Daoy (cell line): ENCODE measurements around the gene KIF3A. TPM values are rescaled to one million over a fixed set of nuclear protein-coding genes. Genes with fewer than 3 reads are reported as not detected.
A peak's percentile ranks its signal among the peaks of the same experiment; 100 is the strongest.

Source experiments
- DNase-seq: peaks from one replicate; pipeline ENCODE4 v3.0.0-alpha.2; 2015; ENCODE audit warnings: low read depth
- total RNA-seq: library from RNA; depleted of rRNA; stranded (reverse); fragments of >200 nt; shearing (Covaris generic); gene quantifications from 2 replicates; pipeline ENCODE4 v1.2.3, GENCODE V29; 2014

The KIF3A gene
- total RNA-seq, 1 experiment from 2014 or later: 10.1 TPM

DNA sequence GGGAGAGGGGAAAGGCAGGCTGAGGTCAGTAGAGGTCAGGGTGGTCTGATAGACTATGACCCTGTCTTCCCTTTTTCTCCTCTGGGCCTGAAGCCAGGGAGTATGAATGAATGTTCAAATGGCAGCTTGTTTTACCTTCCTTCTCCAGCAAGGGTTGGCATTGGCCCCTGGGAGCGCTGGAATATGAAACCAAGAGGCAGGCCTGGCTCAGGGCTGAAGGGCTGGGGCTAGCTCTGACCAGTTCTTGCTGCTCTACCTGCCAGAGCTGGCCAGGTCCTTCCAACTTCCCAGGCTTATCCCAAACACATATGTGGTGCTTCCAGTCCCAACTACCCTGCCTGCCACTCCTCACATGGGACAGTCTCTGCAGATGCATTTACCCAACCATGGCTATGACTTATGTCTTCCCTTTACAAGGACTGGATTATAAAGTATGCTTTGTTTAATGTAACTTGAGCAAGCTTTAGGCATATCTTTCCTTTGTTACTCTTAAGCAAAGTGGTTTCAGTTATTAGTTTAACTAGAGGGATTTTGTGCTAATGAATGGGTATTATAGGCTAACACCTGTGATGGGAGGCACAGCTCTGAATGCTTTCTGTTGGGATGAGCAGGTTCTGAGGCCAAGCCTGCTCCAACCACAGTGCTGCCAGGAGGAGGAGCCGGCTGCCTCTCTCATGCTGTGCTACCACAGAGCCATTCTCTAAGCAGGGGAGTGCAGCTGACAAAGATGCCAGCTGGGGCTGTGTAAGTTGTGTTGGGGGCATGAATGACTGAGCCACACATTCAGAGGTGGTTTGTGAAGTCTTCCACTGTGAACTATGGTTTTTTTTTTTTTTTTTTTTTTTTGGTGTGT lies 16.0 kb upstream of the KIF3A start:
- DNase-seq: no peak

DNA sequence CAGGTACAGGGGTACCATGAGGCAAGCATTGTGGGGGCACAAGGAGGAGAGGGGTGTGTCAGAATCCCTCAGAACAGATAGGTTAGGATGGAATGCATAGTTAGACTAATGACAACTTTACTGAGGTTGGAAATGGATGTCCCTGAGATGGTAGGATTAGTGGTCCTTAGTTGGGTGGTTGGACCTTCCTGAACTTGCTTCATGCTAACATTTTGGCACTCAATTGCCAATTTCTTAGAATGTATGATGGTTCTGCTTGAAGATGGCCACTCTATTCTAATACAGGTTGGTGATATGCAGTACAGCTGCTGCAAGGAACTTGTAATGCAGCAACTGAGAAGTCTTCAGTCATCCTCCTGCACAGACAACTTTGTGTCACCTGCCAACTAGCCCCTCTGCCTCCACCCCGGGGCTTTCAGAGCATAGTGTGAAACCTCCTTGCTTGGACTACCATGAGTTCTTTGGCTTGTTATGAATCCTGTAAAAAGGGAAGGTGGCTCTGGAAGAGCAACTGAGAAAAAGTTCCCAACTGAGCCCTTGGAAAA lies 15.3 kb upstream of the KIF3A start:
- DNase-seq: no peak

DNA sequence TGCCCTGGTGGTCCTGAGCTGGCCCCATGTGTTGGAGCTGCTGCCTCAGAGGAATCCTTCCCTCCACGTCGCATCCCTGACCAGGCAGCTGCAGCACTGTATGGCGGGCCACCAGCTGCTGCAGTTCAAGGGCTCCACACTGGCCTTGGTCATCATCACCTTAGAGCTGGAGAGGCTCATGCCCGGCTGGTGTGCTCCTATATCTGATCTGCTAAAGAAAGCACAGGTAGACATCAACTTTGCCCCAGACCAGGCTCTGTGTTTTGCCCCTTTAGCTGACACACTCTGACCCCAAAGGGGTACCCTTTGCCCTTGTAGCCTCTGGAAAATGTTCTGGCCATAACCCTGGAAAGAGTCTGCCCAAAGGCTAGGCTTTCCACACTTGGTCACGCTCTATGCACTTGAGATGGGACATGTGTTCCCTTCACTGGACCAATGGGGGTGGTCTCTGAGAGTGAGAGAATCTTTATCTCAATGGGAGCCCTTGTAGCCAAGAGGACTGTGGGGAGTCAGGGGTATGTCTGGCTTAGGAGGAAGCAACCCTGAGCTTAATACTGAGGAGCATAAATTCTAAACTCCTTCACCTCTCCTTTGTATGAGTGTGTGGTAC lies 14.7 kb upstream of the KIF3A start:
- no peak for DNase-seq

DNA sequence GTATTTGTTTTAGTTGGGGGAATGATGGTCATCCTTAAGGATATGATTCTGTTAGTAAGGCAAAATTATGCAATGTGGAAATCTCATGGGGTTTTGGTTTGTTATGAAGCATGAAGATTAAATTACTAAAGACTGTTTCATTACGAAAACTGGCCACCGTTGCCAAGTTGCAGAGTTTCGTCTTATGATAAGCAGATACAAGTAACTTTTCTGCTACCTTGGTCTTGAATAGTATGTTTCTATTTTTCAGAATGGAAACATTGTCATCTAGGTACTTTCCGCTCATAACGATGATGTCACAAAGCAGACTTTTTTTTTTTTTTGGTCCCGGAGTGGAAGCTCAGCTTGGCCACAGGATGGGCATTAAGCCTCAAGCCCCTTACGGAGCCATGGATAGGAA lies 14.1 kb upstream of the KIF3A start:
- no peak for DNase-seq

DNA sequence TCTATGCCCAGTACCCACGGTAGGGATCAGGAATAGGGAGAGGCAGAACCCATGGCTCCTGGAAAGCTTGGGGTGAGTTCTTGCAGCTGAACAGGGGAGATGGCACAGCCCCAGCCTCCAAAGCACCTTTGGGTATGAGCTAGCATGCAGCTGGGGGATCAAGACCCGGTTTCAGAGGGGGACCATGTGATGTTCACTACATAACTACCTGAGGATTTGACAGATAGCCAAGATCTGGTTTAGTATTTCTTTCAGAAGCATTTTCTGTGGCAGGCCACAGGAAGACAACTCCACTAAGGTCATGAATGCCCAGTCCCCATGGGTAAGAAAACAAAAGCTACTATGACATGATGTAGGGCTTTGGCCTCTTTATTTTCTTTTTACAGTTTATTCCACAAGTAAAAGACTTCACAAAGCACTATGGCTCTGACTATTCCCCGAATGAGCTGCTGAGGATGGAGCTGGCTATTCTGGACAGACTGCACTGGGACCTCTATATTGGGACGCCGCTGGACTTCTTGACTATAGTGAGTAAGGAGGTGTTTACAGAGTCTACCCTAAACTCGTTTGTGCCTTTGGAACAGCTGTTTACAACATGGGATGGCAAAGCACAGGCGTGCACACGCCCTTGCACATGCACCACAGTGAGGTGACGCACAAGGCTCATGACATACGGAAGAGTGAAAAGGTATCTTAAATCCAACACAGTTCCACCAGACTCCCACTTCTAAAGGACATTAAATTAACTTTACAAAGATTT lies 13.3 kb upstream of the KIF3A start:
- DNase-seq: no peak

DNA sequence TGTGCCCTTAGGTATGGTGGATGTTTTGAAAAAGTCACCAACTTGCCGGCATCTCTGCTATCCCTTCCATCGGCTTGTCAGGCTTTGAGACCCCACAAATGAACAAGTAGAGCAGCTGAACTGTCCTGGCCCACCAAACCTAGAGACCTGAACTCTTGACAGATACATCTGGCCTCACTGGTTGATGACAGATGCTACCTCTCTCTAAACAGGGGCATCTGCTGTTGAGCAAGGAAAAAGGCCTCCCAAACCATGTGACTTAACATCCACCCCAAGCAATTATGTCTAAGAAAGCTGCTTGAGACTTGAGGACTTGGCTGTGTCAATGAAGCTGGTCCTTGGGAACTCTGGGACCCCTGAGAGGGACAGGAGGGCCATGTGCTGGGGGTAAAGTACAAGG lies 12.2 kb upstream of the KIF3A start:
- no peak for DNase-seq

DNA sequence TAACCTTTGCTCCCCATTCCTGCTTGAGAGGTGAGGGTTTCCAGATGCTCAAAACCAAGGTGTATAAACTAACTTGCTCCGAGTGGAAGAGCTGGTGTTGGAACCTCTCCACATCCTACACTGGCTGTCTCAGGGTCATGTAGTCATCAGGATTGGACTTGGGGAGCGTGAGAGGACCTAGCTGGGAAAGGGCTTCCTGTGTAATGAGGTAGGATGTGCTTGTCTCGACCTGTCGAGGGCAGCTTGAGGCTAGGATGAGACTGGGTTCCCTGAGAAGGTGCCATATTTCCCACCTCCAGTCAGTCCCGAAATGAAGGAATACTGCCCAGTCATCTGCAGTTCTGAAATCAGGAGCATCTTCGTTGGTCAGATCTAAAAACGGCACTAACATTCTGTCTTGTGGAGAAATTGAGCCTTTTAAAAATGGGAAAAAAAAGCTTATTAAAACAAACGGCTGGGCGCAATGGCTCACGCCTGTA lies 11.2 kb upstream of the KIF3A start:
- no peak for DNase-seq

DNA sequence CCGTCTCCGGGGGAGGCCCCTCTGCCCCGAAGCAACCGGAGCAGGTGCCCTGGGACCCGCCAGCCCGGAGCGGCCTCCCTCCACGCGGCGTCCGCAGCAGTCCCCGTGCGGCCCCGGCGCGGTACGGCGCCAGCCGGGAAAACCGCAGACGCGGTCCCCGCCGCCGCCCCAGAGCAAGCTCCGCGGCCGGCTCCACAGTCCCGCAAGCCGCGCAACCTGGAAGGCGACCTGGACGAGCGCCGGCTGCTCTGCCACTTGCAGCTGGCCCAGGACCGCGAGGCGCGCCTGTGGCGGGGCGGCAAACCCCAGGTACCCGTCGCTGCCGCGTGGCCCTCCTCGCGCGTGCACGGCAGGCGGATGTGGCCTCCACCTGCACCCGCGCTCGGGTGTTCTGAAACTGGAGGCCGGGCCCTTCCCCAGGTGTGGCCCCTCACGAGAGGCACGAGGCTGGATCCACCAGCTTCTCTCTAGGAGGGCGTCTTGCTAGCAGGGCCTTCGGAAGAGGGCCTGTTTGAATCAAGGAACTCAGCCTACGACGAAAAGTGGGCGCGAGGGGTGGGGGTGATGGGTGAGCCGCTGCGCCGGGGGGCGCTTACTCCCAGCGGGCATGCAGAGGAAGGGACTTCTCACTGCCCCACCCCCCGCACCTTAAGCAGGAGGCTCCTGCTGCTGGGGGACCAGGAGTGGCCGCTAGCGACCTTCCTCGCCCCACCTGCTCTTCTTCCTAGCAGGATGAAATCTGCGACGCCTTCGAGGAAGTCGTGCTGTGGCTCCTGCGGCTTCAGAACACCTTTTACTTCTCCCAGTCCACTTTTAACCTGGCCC lies 10.5 kb upstream of the KIF3A start:
- no peak for DNase-seq

DNA sequence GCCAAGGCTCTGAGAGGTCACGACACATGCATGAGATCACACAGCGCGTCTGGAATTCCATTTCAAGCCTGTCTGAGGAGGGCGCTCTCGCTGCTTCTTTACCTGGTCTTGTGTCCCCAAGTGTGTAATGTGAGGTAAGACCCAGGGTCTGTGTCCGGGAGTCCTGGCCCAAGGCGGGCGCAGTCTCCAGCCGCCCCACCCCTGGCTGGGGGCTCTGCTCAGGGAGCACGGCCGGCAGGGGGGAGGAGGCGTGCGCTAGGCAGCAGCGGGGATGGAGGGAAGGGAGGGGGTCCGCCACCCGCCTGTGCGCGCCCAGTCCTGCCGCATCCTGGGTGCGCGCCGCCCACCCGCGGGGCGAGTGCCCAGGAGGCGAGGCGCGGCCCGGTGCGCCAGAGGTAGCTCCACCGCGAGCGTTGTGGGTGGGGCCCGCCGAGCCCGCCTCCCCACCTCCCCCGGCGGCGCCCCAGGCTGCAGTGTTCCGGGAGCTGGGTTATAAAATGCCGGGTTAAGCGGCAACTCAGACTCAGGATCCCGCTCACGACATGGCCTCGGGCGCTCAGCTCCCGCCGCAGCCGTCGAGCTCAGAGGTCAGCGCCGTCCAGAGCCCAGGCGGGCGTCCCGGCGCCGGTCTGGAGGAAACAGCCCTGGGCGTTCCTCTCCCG lies 9.7 kb upstream of the KIF3A start, which contains the start of gene CCNI2:
Gene CCNI2 (plus strand): TSS at position 473 of the 662 bp plus-strand sequence. CDS start 70 bp downstream, at position 543.
- DNase-seq: peak; percentile 61

DNA sequence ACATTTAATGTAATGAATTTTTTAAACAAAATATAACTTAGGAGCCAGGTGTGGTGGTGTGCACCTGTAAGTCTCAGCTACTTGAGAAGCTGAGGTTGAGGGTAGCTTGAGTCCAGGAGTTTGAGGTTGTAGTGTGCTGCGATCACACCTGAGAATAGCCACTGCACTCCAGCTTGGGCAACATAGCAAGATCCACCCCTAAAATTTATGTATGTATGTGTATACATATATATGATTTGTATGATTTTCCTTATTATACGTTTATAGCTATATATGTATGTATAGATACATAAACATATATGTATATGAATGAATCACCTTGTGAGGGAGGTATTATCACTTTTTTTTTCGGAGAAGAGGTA lies 9.2 kb upstream of the KIF3A start:
- DNase-seq: no peak

DNA sequence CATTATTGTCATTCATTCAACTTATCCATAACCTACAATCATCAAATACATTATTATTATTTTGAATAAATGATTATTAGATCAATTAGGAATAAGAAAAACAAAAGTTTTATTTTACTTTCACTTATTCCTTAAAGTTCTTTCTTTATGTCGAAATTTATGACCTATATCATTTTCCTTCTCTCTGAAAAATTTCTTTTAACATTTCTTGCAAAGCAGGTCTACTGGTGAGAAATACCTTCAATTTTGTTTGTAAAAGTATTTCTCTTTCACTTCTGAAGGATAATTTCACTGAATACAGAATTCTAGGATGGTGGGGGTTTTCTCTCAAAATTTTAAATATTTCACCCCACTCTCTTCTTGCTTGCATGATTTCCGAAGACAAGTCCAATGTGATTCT lies 7.3 kb upstream of the KIF3A start:
- DNase-seq: no peak

DNA sequence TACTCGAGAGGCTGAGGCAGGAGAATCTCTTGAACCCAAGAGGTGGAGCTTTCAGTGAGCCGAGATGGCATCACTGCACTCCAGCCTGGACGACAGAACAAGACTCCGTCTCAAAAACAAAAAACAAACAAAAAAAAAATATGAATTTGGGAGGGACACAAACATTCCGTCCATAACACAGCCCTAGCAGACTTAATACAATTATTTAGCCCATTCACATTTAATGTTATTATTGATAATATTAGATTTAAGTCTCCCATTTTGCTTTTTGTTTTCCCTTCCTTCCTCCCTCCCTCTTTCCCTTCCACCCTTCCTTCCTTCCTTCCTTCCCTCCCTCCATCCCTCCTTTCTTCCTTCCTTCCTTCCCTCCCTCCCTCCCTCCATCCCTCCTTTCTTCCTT lies 5.3 kb upstream of the KIF3A start:
- DNase-seq: no peak

DNA sequence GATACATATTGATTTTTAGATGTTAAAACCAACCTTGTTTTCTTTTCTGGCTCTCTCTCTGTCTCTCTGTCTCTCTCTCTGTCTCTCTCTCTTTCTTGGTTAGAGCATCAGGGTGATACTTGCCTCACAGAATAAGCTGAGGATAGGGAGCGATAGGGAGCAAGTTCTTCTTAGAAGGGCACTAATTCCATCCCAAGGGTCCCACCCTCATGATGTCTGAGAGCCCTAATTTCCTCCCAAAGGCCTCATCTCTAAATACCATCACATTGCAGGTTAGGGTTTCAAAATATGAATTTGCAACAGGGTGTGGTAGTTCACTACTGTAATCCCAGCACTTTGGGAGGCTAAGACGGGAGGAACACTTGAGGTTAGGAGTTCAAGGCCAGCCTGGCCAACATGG lies 4.8 kb upstream of the KIF3A start:
- DNase-seq: no peak

DNA sequence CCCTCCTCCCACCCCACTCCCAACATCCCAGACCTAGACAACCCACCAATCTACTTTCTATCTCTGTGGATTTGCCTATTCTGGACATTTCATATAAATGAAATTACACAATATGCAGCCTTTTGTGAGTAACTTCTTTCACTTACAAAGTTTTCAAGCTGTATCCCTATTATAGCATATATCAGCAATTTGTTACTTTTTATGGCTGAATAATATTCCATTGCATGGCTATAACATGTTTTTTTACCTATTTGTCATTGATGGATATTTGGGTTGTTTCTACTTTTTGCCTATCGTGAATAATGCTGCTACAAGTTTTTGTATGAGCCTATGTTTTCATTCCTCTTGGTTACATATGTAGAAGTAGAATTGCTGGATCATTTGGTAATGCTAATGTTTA lies 1.9 kb upstream of the KIF3A start:
- DNase-seq: no peak

DNA sequence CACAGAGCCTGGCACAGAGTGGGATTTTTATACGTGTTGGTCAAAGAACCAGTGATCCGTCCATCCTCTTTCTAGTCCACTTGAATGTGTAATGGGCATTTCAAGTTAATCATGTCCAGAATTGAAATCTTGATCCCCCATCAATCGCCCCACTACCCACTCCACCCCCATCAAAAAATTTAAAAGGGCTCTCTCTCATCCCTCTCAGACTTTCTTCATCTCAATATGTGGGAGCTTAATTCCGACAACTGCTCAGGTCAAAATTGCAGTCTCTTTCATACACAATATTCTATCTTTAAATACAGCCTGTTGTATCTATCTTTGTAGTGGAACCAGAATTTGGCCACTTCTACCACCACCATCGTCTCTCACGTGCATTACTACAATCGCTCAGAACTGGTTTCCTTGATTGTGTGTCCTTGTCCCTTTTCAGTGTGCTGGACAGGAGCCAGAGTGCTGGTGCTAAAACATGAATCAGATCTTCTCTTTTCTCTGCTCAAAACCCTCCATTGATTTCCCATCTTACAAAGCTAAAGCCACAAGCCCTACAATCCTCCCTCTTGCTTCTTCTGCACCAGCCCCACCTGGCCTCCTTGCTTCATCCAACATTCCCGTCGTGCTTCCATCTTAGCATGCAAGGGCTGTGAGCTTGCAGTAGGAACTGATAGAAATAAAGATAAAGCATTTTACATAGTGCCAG lies 786 bp upstream of the KIF3A start:
- no peak for DNase-seq

DNA sequence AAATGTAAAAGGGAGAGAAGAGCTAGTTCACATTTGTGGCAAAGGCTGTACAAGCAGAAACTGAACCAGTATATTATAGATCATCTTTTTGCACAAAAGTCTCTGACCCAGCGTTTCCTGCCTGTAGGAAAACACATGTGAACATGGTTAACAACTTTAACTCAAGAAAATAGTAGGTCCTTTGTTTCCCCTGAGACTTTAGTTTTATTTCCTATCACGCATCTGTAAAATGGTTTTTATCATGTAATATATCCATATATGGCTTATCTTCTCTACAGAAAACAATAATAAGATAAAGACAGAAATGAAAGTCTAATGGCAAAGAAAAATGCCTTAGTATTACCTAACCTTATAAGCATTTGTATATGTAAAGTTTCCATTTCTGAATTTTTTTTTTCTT lies 2.7 kb downstream of the KIF3A start:
- DNase-seq: no peak

DNA sequence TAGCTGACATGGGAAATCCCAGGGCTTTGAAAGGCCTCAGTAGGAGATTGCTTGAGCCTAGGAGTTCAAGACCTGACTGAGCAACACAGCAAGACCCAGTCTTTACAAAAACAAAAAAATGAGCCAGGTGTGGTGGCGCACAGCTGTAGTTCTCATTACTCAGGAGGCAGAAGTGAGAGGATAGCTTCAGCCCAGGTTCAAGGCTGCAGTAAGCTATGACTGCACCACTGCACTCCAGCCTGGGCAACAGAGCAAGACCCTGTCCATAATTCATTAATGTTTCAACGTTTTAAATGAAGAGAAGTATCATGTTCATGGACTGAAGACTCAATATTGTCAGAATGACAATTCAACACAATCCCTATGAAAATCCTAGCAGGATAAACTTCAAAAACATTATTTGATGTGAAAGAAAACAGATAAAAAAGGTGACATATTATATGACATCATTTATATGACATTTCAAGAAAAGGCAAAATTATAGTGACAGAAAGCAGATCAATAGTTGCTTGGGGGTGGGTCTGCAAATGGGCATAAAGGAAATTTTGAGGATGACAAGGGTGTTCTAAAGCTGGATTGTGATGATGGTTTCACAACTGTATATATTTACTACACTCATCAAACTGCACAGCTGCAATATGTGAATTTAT lies 3.7 kb downstream of the KIF3A start:
- no peak for DNase-seq

DNA sequence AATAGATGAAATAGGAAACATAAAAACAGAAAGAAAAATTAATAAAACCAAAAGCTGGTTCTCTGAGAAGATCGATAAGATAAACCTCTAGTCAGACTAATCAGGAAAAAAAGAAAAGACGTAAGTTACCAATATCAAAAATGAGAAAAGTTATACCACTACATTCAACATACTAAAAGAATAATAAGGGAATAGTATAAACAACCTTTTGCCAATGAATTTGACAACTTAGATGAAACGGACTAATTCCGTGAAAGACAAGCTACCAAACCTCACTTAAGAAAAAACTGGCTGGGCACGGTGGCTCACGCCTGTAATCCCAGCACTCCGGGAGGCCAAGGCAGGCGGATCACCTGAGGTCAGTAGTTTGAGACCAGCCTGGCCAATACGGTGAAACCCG lies 7.5 kb downstream of the KIF3A start:
- DNase-seq: no peak

DNA sequence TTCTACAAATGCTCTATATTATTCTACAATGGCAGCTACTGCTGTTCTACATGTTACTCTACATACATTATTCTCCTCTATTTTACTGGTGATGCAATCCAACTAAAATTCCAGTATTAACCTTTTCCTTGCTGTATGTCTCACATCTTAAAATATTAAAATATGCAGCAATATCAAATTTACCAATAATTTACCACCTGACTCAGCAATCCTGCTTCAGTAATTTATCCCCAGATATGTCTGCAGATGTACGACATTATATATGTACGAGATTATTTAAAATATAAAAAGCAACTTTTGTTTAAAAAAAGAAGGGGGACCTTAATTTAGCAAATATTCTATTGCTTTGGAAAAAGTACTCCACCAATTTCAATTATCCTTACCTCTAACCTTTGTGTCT lies 11.6 kb downstream of the KIF3A start:
- DNase-seq: no peak
